Neural cell (in vitro differentiated cells): ENCODE measurements around the gene DPYD.

Experiments used
- CTCF ChIP-seq: fragments of 450-650 bp; IDR thresholded peaks from 2 replicates; pipeline ENCODE4 v1.5.1; 2014; ENCODE audit warnings: antibody characterized with exemption, mild to moderate bottlenecking, moderate library complexity; ENCODE audit not compliant: poor library complexity, severe bottlenecking
- EP300 ChIP-seq: fragments of 450-650 bp; conservative IDR thresholded peaks from 2 replicates; pipeline ENCODE4 v1.6.1; 2014; ENCODE audit warnings: antibody characterized with exemption, mild to moderate bottlenecking, moderate library complexity; ENCODE audit not compliant: poor library complexity, severe bottlenecking
- POLR2AphosphoS5 ChIP-seq: IDR thresholded peaks from 2 replicates; pipeline ENCODE4 v1.6.1; 2012

GRCh38 chr1:97372531-97372930, 548.3 kb downstream of the DPYD start:
- TF ChIP-seq EP300 (no peak), CTCF (no peak), POLR2AphosphoS5 (no peak)
